ENCODE results near the gene OR10C1.

The OR10C1 gene

GRCh38 chr6:29478740-29479139, 39.6 kb downstream of the OR10C1 start:
- DNase-seq, result no peak

- no peak for DNase-seq
Measured at GRCh38 chr6:29479560-29479959, 40.5 kb downstream of the OR10C1 start.

- DNase-seq, result no peak
Measured at GRCh38 chr6:29483186-29483585, 44.1 kb downstream of the OR10C1 start.

GRCh38 chr6:29483735-29484134, 44.6 kb downstream of the OR10C1 start:
- no peak for DNase-seq

- no peak for DNase-seq
Measured at GRCh38 chr6:29486577-29486976, 47.5 kb downstream of the OR10C1 start.

GRCh38 chr6:29487131-29487530, 48.0 kb downstream of the OR10C1 start:
- DNase-seq, result no peak

GRCh38 chr6:29487660-29488059, 48.6 kb downstream of the OR10C1 start, which contains the start of gene MAS1L:
MAS1L (minus strand) TSS chr6:29487956; CDS start chr6:29487902, 54 bp downstream.
- no peak for DNase-seq

GRCh38 chr6:29488874-29489273, 49.8 kb downstream of the OR10C1 start:
- no peak for DNase-seq

- DNase-seq, result no peak
Measured at GRCh38 chr6:29489286-29489685, 50.2 kb downstream of the OR10C1 start.

- DNase-seq, result no peak
Measured at GRCh38 chr6:29490055-29490454, 50.9 kb downstream of the OR10C1 start.

GRCh38 chr6:29490552-29490951, 51.4 kb downstream of the OR10C1 start:
- DNase-seq, result no peak

Data from NCI-H524 (cell line).